ENCODE measurements around the gene FUBP1.

DNA sequence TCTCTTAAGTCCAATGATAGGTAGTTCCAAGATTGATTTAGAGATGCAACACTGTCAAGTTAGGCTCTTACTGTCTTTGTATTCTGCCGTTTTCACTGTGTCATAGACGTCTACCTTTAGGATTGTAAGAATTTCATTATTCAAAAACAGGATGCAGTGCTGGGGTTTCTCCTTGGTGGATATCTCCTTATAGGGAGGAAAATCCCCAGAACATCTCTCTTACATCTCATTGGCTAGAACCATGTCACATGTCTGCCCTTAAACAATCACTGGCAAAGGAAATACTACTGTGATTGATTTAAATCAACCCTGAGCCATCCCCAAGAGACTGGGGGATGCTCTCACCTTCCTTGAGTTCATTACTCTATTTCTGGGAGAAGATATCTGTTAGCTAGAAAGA, 10.9 kb upstream of the FUBP1 start:
- TF ChIP-seq, protein P1, sequence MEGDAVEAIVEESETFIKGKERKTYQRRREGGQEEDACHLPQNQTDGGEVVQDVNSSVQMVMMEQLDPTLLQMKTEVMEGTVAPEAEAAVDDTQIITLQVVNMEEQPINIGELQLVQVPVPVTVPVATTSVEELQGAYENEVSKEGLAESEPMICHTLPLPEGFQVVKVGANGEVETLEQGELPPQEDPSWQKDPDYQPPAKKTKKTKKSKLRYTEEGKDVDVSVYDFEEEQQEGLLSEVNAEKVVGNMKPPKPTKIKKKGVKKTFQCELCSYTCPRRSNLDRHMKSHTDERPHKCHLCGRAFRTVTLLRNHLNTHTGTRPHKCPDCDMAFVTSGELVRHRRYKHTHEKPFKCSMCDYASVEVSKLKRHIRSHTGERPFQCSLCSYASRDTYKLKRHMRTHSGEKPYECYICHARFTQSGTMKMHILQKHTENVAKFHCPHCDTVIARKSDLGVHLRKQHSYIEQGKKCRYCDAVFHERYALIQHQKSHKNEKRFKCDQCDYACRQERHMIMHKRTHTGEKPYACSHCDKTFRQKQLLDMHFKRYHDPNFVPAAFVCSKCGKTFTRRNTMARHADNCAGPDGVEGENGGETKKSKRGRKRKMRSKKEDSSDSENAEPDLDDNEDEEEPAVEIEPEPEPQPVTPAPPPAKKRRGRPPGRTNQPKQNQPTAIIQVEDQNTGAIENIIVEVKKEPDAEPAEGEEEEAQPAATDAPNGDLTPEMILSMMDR (IDR thresholded peaks at IDR 0.05 in 8 of 11, conservative IDR thresholded peaks at IDR 0.05 in 3 of 11) = no peak
- TF ChIP-seq POLR2A (IDR thresholded peaks at IDR 0.05) (no peak), POLR2AphosphoS5 (IDR thresholded peaks at IDR 0.05) (no peak)

All from spleen (tissue), 7 donors.